NCI-H69 (cell line): ENCODE data around the gene BBX.

Source experiments
- DNase-seq: peaks from one replicate; lab custom pipeline; 2025; lab: John Stamatoyannopoulos, UW

BBX gene

GRCh38 chr3:107522510-107523288 lies at the start of gene BBX:
BBX (plus strand) TSS chr3:107522962; CDS start chr3:107710461, 187,499 bp downstream.
- peak; percentile 86 for DNase-seq

GRCh38 chr3:107476462-107476861 lies 46.3 kb upstream of the BBX start:
- no peak for DNase-seq

GRCh38 chr3:107487490-107487889 lies 35.3 kb upstream of the BBX start:
- no peak for DNase-seq

GRCh38 chr3:107488942-107489341 lies 33.8 kb upstream of the BBX start:
- DNase-seq: no peak

DNA sequence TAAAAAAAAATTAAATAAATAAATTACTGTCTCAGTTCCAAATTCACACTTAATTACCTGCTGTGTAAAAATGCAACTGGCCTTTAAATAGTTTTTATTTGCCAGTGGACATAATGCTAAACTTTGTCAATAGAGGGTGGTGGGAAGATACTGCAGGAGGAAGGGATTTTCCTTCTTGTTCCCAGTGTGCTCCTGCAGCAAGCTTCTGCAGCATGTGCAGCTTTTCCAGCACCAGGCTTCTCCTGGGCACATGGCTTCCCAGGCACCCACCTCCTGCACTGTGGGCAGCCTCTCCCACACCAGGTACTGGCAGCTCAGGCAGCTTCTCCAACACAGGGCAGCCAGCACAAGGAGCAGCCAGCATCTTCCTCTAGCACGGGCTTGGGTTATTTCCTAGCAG lies 29.6 kb upstream of the BBX start:
- no peak for DNase-seq

- DNase-seq: no peak
These were observed 25.9 kb upstream of the BBX start for GRCh38 chr3:107496855-107497254.

- DNase-seq: no peak
These were observed 24.1 kb upstream of the BBX start for GRCh38 chr3:107498646-107499045.

GRCh38 chr3:107506458-107506857 lies 16.3 kb upstream of the BBX start:
- no peak for DNase-seq

DNA sequence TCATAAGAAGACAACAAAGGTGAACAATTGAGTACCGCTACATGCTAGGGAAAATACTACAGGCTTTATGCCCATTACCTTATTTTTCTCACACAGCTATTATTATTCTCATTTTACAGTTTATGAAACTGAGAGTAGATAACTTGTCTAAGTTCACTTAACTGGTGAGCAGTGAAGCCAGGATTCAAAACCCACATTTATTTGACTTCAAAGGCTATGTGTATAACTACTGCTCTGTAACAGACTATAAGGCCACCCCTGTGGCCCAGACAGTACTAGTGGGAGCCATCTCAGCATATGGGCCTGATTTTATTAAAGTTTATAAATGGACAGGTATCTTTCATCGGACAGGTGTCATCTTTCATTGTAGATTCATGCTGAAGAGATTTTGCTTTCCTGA lies 14.4 kb upstream of the BBX start:
- DNase-seq: no peak

DNA sequence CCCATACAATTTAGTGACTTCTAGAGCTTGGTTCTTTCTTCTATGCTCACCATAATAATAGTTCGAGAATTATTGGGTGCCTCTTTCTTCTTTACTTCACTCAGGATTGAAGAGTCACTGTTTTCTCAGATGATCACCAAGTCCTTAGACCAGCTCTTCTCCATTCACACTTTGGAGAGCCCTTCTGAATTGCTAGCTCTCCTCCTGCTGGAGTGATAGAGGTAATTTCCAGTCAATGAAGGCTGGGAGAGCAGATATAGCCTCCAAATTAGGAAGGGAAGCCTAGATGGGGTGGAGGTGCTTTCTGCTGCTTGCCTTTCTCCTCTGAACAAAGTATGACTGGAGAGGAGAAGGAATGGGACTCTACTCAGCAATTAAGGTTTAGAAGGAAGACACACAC lies 10.7 kb upstream of the BBX start:
- no peak for DNase-seq

GRCh38 chr3:107514453-107514852 lies 8.3 kb upstream of the BBX start:
- DNase-seq: no peak

GRCh38 chr3:107516475-107516874 lies 6.3 kb upstream of the BBX start:
- DNase-seq: no peak

GRCh38 chr3:107520535-107520934 lies 2.2 kb upstream of the BBX start:
- DNase-seq: no peak

DNA sequence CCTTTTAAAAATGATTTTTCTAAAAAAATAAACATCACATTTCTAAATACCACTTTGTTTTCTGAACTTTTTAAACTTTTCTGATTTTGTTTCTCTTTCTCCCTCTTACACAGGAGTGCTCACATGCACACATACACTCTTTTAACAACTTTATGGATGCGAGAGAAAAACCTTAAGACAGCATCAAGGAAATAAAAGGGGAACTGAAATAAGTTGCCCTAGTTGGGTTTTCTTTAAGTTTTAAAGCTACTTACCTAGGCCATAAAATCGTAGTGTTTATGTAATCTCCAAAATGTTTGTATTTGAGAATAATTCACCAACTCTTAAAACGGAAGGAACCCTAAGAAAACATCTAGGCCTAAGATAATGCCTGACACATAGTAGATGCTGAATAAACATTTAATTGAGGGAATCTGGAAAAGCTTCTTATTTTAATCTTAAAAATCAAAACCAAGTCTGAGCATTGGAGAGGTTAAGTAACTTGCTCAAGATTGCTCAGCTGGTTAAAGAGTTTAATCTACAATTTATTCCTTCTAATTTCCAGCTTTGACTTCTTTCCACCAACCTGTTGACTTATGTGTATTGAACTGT lies 1.2 kb upstream of the BBX start:
- no peak for DNase-seq

- no peak for DNase-seq
These were observed 452 bp downstream of the BBX start for GRCh38 chr3:107523289-107523538.

GRCh38 chr3:107523539-107524325 lies 970 bp downstream of the BBX start:
- DNase-seq: peak; percentile 62

GRCh38 chr3:107524326-107524840 lies 1.6 kb downstream of the BBX start:
- peak; percentile 42 for DNase-seq

DNA sequence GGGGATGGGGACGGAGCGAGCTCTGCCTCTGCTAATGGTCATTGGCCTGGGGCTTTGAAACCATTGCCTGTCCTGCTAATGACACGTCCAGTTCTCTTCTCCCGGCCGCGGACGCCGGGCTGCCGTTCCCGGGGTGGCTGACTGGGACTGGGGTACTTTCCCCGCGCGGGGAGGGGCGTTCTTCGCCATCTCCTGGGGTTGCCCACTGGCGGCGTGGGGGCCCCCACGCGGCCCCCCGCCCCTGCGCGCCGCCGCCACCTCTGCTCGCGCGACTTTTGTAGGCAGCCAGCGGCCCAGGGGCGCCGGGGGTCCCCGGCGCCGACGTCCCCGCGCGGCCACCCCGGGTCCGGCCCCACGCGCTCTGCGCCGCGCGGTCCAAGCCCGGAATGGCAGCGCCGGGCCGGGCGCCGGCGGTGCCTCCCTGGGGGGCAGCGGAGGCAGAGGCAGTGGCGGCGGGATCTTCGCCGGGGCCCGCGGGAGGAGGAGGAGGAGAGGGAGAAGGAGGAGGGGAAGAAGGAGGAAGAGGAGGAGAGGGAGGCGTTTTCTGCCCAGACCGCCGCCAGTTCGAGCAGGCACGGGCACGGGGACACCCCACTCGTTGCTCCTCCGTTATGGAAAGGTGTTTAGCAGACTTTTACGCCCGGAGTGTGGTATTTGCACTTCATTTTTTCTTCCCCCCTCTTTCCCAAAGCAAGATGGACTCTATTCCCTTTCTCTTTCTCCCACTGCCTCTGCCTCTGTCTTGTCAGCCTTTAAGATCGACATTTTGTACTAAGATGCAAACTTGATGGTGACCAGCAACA lies 2.3 kb downstream of the BBX start:
- DNase-seq: peak; percentile 47

GRCh38 chr3:107525644-107526305 lies 3.0 kb downstream of the BBX start:
- DNase-seq: peak; percentile 35

DNA sequence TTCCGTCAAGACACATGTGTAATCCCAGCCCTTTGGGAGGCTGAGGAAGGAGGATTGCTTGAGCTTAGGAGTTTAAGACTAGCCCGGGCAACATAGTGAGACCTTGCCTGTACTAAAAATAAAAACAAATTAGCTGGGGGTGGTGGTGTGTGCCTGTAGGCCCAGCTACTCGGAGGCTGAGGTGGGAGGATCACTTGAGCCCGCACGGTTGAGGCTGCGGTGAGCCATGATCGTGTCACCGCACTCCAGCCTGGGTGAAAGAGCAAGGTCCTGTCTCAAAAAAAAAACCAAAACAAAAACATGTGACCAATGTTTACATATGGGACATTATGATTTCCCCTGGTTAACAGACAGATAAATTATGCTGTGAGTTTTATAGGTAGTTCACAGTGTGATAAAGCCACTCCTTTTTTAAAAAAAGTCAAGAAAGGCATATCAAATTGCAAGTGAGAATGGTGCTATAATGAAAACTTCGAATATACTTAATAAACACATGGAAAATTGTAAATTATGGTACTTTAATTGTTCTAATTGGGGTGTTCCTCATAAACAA lies 9.2 kb downstream of the BBX start:
- DNase-seq: no peak

DNA sequence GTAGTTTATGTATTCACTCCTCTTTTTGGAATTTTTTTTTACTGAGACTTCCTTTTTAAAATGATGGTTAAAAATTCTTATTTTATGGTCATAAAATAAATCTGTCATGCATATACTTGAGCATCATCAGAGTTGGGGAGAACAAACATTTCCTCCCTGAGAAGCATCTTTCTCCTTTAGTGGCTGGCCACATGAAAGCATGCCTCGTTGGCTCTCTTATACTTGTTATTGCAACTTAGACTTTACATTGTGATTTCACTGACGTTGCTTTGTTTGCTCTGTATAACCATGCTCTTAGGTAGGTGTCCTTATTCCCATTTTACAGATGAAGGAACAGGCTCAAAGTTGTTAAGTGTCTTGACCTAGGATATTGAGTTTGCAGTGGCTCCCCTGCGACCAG lies 18.1 kb downstream of the BBX start:
- no peak for DNase-seq
